GM12874 (cell line): ENCODE data around the gene ARHGEF28.

Experiments used
- CTCF ChIP-seq: IDR thresholded peaks from 2 replicates; pipeline ENCODE4 v1.5.1; 2011; ENCODE audit warnings: low read depth, mild to moderate bottlenecking, control low read depth, low read length, moderate library complexity; ENCODE audit not compliant: insufficient read depth

ARHGEF28 gene

DNA sequence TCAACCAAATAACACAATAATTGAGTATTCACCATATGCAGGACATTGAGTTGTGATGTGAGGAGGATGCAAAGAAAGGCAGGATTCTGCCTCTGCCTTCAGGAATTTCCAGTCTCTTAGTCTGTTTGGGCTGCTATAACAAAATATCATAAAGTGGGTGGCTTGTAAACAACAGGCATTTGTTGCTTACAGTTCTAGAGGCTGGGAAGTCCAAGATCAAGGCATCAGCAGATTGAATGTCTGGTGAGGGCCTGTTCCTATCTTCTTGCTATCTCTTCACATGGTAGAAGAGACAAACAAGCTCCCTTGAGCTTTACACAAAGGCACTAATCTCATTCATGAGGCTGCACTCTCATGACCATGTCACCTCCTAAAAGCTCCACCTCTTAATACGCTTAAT, 360.7 kb downstream of the ARHGEF28 start:
- TF ChIP-seq CTCF, result no peak

DNA sequence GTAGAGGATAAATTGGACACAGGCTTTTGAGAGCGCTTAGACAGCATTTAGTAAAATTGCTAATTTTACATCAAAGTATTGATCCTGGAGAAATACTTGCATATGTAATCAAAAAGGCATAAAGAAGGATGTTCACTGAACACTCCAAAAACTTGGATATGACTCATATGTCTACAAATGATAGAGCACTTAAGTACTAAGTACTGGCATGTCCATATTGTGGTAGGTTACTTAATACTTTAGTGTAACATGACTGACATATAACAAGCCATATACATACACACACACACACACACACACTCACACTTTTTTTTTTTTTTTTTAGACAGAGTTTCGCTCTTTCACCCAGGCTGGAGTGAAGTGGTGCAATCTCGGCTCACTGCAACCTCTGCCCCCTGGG, 361.9 kb downstream of the ARHGEF28 start:
- TF ChIP-seq CTCF, result no peak

DNA sequence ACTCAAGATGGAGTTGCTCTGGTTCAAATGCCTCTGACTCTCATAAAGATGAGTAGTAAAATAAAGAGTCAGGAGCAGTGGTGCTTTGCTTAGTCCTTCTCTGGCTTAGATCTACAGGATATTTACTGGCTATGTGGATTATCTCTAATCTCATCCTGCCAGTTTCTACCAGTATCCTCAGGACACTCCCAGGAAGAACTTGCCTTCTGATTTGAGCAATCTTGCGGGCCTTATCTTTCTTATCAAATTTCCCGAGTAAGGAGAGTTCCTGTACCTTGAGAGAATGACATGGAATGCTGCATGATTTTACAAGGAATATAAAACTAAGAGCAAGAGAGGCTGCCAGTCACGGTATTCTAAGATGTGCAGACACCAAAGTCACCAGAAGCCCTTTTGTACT, 364.0 kb downstream of the ARHGEF28 start:
- TF ChIP-seq CTCF, result no peak
